ENCODE measurements around the gene CCDC57.

Gene CCDC57

DNA sequence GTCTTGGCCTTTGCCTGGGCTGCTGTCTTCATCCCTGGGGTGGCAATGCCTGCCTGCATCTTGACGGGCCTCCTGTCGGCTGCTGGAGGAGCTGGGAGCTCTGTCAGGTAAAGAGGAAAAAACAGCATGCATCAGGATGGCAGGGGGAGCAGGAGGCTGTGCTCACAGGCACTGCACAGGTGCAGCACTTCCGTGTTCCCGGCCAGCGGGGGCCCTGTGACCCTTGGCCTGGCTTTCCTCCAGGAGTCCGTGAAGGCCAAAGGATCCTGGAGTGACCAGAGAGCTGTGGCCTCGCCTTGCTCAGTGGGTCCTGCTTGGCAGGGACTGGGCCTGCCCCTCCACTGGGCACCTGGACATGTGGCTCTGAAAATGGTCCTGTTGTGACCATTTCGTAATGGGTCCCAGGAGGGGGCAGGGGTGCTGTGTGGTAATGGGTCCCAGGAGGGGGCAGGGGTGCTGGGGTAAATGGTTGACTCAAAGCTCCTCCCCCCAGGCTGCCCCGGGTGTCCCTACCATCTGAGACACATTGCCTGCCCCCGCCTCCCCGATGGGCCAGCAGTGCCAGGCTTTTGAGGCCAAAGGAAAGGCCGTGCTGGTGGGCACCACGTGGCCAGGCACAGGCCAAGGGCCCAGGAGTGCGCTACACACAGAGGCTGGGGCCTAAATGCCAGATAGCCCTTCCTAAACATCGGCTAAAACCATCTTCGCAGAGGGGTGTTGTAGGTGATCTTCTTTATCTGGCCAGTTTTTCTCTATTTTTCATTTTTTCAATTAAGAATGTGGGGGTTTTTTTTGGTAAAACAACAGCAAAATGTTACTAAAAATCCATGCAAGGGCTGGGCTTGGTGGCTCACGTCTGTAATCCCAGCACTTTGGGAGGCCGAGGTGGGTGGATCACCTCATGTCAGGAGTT is 110.6 kb downstream of the CCDC57 start:
- DNase-seq = no peak

DNA sequence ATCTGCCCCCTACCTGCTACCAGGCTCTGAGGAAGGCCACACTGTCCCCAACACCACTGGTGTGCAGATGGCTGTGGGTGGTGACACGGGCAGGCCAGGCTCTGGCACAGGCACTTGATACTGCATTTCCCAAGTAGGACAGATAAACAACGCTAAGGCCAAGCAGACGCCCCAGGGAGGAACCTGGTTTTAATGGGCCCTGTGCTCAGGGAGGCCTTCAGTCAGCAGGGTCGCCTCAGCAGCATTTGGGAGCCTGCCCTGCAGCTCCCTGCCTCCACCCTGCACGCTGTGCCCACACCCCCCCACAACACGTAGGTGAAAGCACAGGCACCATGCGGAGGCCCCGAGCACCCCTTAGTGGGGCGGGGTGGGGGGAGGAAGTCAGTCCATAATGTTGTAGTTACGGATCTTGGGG is 111.3 kb downstream of the CCDC57 start:
- no peak for DNase-seq

DNA sequence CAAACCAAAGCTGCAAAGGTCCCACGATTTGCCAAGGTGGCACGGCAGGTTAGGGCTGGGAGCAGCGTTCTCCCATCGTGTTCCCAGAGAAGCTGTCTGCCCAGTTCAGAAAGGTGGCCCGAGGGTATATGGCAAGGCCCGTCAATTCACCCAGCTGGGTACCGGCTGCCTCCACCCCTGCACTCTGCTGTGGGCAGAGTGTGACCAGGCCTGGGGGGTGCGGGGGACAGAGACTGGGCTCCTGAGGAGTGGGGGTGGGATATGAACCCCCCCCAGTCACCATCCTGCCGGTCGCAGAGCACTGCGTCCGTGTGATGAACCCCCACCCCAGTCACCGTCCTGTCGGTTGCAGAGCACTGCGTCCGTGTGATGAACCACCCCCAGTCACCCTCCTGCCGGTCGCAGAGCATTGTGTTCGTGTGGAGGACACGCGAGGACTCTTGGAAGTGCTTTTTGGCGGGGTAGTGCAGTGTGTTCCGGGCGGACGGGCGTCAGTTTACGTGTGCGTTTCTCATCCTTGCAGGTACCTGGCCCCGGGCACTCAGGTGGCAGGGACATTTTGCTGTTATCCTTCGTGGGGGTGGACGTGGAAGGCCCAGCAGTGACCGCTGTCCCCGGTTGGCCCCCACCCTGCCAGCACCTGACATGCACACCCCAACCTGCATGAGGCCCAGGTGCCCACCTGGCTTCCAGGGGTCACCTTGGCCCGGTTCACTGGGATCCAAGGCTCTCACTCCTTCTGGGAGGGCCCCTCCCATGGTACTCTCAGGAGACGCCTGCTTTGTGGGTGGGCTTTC is 111.9 kb downstream of the CCDC57 start:
- DNase-seq = no peak

DNA sequence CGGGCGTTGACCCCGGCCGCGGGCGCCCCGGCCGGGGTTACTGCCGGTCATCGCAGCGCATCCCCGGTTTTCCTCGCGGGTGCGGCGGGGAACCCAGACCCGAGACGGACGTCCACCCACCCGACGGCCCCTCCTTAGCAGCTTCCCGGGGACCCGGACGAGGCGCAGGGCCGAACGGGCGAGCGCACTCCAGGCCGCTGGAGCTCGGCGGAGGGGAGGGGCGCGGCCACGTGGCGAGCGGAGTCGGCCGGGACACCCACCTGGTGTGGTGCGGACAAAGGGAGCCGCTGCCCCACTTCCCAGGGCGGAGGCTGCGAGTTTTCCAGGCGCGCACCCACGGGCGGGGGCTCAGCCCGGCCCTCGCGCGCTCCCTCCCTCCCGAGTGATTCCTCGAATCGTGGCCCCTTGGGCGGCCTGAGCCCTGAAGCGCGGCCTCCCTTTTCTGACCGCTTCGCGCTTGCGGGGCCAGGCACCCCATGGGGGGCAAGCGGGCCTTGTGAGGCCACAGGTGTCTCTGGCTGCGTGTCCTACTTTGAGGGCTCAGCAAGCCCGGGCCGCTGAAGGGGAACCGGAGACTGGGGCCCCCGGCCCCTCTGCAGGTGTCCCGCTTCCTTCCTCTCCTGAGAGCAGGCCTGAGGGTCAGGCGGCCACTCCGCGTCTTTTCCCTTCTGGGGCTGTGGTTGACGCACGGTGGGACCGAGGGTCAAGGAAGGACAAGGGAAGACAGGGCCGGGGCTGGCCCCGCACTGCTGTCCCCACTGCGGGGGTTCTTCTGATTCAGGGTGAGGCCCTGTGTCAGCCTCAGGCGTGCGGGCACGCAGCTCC is 113.5 kb downstream of the CCDC57 start:
- DNase-seq = no peak

DNA sequence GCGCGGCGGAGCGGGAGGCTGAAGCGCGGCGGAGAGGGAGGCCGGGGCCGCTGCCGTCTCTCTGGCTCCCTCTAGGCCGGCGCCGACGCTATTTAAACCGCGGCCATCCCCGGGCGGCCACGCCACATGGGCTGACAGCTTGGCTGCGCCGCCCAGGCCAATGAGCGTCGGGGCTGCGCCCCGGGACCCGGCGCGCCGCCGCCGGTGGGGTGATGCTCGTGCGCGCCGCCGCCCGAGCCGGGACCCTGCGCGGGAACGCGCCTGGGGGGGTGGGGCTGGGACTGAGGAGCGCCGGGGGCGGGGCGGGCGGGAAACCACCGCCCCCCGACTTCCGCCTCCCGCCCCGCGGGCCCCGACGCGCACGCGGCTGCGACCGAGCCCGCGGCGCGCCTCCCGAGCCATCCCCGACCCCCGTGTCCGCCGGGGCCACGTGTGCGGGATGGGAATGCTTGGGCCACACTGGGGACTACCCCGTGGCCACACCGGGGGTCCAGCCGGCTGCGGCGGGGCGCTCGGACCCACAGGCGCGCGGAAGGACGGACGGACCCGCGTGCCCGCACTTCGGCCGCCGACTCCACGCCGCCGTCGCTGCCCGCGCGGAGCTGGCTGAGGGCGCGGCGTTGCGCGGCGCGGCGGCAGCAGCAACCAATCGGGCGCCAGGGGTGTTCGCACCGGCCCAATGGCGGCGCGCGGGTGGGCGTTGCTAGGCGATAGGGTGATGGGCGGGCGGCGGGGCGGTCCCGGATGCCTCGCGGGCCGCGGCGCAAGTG is 114.3 kb downstream of the CCDC57 start, which contains the start of gene FASN:
Gene FASN (minus strand): TSS at position 68 of the 770 bp plus-strand sequence. CDS start 1,791 bp downstream, outside the sequence.
- DNase-seq = peak; percentile 97

DNA sequence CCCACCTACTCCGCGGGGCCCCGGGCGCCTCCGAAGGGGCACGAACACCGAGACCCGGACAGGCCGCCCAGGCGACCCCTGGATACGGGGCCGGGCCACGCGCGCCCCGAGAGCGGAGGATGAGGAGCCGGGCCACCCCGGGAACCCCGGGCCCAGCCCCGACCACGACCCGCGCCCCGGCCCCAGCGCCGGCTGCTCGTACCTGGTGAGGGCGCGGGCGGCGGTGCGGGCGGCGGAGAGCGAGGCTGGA is 114.8 kb downstream of the CCDC57 start:
- no peak for DNase-seq

DNA sequence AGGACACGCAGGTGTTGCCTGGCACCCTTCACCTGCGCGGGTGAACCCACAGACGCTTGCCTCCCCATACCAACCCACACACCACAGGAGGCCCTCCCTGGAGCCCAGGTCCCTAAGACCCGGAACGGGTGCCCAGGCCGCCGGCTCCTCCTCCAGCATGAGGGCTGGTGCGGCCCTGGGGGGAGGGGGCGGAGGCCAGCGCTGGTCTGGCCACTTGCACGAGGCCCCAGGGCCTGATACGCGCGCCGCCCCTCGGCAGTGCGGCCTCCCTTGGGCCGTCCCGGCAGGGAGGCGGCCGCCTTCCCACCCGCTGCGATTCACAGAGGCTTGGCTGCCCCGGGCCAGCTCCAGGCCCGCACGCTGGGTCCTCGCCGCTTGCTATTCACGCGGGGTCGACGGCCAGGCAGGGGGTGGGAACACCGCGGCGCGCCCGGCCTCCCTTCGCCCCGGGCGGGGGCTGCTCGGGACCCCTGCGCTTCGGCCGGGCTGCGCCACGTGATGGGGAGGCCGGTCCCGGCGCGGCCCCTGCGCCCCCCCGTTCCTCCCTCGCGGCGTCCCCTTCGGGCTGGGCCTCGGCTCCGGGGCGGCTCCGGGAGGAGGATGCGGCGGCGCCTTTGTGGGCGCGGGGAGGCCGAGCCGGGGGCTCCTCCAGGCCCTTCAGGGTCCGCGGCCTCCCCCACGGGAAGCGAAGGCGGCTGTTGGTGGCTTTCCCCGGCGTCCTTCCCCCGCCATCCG is 115.3 kb downstream of the CCDC57 start:
- peak; percentile 74 for DNase-seq

DNA sequence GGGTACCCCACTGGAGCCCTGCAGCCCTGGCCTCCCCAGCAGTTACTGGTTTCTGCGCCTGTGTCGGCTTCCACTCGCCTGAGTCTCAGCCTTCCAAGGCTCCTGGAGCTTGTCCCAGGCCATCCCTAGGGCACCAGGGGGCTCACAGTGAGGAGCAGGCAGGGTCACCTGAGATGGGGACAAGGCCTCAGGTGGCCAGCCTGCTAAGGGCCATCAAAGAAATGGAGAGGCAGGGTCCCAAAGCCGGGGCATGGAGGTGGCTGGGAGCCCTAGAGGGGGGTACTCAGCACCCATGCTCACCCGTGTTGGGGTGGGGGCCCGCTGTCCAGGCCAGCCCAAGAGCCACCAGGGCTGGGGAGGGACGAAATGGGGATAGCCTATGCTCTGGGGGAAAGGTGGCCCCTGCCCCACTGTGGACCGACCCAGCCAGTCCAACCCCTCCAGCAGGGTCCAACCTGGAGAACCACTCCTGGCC is 115.9 kb downstream of the CCDC57 start:
- DNase-seq = peak; percentile 62

DNA sequence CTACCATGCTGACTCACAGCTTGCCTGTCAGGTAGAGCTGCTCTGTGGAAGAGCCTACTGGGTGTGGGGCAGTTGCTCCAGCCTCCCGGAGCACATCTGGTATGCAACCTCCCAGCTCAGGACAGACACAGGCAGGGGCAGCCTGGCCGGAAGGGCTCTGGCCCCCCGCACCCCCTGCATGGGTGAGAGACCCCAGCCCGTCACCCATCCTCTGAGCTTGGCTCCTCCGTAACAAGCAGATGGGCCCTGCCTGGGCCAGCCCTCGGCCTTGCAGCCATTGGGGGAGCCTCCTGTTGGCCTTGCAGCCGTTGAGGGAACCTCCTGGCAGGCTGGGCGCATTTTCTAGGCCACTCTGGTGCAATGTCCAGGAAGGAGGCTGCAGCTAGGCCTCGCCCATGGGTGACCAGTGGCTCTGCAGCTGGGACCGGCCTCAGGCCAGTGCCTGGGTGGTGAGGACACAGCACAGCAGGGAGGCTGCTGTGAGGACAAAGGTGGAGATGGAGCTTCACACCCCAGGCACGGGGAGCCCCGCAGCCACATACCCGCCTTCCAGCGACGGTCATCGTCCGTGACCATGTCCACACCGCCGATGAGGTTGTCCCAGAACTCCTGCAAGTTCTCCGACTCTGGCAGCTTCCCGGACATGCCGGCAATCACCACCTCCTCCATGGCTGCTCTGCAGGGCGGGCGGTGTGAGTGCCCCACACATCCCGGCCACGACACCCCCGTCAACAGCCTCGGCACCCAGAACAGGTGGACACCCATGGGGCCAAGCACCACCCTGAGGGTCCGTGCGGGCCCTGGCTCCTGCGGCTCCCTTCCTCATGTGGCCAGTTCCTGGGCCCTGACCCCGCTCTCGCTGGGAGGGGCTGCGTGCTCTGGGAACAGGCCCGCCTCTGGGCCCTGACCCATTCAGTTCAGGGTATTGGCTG is 116.6 kb downstream of the CCDC57 start:
- peak; percentile 62 for DNase-seq

DNA sequence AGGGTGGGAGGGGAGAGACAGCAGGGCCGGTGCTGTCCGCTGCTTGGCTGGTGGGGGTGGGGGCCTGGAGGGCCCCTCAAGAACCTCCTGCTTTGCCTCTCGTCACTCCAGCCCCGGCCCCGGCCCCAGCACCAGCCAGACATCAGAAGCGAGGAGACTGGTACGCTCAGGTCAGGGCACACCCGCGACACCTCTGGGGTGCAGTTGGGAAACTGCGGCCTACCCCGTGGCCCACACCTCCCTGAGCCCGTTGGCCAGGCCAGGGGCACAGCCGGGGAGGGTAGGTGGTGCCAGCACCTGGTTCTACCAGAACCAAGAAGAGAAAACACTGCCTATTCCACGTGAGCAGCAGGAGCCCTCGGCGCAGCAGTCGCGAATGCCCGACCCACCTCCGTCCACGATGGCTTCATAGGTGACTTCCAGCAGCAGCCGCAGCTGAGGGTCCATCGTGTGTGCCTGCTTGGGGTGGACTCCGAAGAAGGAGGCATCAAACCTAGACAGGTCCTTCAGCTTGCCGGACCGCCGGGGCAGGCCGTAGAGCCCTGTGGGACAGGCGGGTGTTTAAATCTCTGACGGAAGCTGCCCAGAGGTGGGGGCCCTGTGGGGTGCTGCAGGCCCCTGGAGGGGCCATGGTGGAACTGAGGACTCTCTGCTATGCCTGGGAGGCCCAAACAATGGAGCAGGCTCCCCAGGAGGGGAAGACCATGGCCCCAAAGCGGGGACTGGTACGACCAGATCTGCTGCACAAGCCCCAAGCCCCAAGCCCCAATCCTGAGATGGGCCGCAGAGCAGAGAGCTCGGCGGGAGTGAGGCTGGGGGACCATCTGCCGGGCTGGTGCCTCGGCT is 117.5 kb downstream of the CCDC57 start:
- DNase-seq = peak; percentile 63

DNA sequence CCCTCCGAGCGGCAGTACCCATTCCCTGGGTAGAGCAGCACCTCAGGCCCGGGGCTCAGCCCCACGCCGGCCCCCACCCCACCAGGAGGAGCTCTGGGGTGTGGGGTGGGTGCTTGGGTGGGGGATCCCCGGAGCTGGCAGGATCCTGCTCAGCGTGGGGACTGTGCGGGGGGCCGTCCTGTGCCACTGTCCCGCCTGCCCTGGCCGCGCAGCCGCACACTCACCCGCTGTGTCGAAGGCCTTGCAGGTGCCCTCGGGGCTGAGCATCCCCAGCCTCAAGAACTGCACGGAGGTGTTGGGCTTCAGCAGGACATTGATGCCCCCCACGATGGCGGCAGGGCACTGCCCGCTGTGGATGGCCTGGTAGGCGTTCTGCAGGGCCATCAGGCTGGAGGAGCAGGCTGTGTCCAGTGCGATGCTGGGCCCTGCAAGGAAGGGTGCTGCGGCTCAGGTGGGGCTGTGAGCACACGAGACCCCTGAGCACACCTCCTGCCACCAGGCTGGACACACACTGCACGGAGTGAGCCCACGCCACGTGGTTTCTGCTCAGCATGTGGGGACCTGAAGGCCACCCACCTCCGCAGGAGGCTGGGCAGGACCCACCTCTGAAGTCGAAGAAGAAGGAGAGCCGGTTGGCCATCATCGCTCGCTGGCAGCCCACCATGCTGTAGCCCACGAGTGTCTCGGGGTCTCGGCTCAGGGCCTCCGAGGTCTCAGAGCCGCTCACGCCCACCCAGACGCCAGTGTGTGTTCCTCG is 119.5 kb downstream of the CCDC57 start:
- DNase-seq = peak; percentile 61

DNA sequence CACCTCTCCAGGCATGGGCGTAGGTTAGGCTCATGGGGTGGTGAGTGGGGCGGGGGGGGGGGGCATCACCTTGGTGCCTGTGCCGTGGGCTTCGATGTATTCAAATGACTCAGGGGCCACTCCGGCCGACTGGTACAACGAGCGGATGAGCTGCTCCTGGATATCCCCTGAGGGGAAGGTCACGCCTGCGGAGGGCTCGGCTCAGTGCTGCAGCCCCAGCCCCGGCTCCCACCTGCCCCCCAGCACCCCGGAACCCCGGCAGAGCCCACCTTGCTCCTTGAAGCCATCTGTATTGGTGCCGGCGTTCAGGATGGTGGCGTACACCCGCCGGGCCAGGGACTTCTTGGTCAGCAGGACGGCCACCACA is 120.0 kb downstream of the CCDC57 start:
- DNase-seq = no peak

DNA sequence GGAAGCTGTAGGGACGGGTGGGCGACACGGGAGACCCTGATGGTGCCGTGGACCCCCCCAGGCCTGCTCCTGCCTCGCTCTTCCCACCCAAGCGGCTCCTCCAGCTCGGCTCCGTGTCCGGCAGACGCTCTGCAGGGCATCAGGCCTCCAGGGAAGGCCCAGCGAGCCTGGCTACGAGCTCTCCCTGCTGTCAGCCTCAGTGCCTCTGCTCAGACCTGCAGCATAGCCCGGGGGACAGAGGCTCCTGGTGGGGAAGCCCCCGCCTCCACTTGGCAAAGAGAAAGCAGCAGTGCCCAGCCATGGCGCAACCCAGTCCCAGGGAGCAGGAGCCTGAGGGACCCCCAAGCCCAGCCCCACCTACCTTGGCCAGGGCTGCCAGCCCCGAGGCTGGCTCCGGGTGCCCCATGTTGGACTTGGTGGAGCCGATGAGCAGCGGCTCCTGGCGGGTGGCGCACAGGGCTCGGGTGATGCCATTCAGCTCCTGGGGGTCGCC is 120.5 kb downstream of the CCDC57 start:
- peak; percentile 62 for DNase-seq

DNA sequence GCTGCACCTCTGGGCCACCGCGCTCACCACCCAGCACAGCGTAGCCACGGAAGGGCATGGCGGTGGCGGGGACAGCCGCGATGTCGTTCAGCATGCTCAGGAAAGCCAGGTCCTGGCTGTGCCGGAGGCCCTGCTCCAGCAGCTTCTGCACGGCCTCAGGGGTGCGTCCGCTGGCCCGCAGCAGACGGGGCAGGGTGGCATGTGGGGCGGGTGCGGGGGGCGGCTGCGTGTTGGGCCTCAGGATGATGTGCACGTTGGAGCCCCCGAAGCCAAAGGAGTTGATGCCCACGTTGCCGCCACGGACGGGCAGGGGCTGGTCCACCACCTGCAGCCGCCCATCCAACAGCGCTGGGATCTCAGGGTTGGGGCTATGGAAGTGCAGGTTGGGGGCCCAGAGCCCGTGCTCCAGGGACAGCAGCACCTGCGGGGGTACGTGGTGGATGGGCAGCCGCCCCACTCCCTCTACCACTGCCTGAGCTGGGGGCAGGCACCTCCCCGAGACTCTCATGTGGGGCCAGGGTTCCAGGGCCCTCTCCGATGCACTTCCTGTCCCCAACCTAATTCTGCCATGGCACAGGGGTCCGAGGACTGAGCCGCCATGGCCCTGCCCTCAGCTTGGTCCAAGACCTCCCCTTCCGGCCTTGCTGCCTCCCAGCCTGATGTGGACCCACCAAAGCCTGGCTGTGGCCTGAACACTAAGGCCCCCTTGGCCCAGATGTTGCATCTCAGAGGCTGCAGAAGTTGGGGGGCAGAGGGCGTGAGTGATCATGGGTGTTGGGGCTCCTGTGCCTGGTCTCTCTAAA is 121.2 kb downstream of the CCDC57 start:
- no peak for DNase-seq

DNA sequence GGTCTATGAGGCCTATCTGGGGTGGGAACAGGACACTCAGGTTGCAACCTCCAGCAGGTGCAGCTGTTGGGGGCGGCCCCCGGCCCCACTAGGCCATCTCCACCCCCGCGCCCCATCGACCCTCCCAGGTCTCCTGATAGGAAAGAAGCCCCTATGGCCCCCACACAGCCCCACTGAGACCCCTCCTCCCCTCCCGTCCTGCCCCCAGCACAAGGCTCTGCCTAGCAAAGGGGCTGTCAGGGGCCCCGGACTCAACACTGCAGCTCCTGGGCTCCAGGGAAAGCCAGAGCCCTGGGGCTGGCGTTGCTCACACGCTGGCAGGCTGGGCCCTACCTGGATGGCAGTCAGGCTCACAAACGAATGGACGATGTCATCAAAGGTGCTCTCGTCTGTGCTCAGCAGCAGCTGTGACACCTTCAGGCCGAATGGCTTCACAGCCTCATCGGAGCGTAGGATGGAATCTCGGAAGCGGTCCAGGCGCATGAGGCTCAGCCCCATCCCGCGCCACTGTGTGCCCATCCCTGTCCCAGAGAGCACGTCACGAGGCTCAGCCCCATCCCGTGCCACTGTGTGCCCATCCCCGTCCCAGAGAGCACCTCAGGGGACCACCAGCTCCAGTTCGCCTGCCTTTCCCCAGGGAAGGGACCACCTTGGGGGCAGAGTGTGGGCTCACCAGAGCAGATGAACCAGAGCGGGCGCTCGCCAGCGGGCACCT is 121.9 kb downstream of the CCDC57 start:
- no peak for DNase-seq

DNA sequence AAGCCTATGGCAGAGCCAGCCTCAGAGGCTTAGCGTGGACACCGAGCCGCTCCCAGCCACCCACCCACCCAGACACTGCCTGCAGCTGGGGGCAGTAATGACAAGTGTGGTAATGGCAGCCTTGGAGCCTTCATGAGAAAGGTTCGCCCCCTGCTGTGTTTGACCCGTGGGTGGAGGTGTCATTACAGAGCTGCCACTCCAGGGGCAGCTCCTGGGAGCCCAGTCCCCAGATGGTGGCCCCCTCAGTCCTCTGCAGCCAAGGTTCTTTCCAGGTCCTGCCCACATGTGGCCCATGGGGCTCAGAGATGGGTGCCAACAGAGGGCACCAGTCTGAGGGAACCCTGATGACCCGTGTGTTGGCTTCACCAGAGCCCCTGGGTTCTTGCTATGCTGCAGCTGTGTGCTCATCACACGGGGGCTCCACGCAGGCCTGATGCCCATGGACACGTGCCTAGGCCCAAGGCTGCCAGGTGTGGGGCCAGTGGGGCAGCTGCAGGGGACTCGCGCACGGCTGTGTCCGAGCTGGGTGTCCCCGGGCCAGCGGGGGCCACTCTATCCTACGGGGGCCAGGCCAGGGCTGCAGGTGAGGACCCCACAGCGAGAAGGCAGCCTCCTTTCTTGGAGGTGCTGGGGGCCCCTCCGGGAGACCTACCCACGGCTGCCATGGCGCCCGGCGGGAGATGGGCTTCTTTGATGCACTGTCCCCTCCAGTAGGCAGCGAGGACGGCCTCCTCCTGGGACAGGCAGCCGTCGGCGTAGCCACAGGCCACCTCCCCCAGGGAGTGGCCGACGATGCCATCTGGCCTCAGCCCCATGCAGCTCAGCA is 122.7 kb downstream of the CCDC57 start:
- DNase-seq = no peak
